Glutamatergic neuron (in vitro differentiated cells): ENCODE measurements around the gene ELP4. TPM values are rescaled to one million over a fixed set of nuclear protein-coding genes. Genes with fewer than 3 reads are reported as not detected.
A peak's percentile ranks its signal among the peaks of the same experiment; 100 is the strongest.

Experiments used
- DNase-seq: peaks from one replicate; pipeline ENCODE4 v3.0.0; 2022
- H3K27ac Mint-ChIP-seq: one replicate; pipeline ENCODE4 v1.8.0; 2020; ENCODE audit warnings: mild to moderate bottlenecking, mixed read lengths, inconsistent platforms; ENCODE audit not compliant: unreplicated experiment
- H3K27me3 Mint-ChIP-seq: one replicate; pipeline ENCODE4 v1.8.0; 2020; ENCODE audit warnings: mild to moderate bottlenecking, moderate library complexity, mixed read lengths, inconsistent platforms; ENCODE audit not compliant: unreplicated experiment
- H3K36me3 Mint-ChIP-seq: one replicate; pipeline ENCODE4 v1.8.0; 2020; ENCODE audit warnings: mild to moderate bottlenecking, mixed read lengths, inconsistent platforms; ENCODE audit not compliant: unreplicated experiment
- H3K4me1 Mint-ChIP-seq: one replicate; pipeline ENCODE4 v1.8.0; 2020; ENCODE audit warnings: mild to moderate bottlenecking, low read depth, mixed read lengths, inconsistent platforms; ENCODE audit not compliant: unreplicated experiment
- H3K4me3 Mint-ChIP-seq: one replicate; pipeline ENCODE4 v1.8.0; 2020; ENCODE audit warnings: mild to moderate bottlenecking, mixed read lengths, inconsistent platforms; ENCODE audit not compliant: unreplicated experiment
- H3K9me3 Mint-ChIP-seq: one replicate; pipeline ENCODE4 v1.8.0; 2020; ENCODE audit warnings: mild to moderate bottlenecking, moderate library complexity, mixed read lengths, inconsistent platforms; ENCODE audit not compliant: unreplicated experiment
- CTCF ChIP-seq: fragments of 200-600 bp; sonication (generic); IDR thresholded peaks from one replicate; pipeline ENCODE4 v1.5.0; 2021; ENCODE audit not compliant: partially characterized antibody, unreplicated experiment
- total RNA-seq: library from RNA; stranded (reverse); fragmentation: NEBNext Ultra II Directional; extraction: Animal tissue kit (Norgen Biotek cat#: 25700); gene quantifications from one replicate; pipeline ENCODE4 v1.2.1, GENCODE V29; 2021; ENCODE audit not compliant: unreplicated experiment

ELP4 gene
- total RNA-seq, 1 donor from 2014 or later: 9.9 TPM

GRCh38 chr11:31757260-31757835, 247.8 kb downstream of the ELP4 start:
- H3K27ac Mint-ChIP-seq: no peak overlapping the region
- H3K36me3 Mint-ChIP-seq: no peaks in the 10 kb centered on the region
- no peak overlapping the region for H3K4me3 Mint-ChIP-seq
- H3K27me3 Mint-ChIP-seq: no peaks in the 10 kb centered on the region
- H3K9me3 Mint-ChIP-seq: no peaks in the 10 kb centered on the region
- TF ChIP-seq CTCF: no peak
- no peak for DNase-seq
- H3K4me1 Mint-ChIP-seq: no peaks in the 10 kb centered on the region

- no peak for TF ChIP-seq CTCF
- no peak overlapping the region for H3K4me3 Mint-ChIP-seq
- H3K36me3 Mint-ChIP-seq: no peaks in the 10 kb centered on the region
- peaks cover 5% of the 10 kb centered on the region for H3K4me1 Mint-ChIP-seq
- H3K27me3 Mint-ChIP-seq: no peaks in the 10 kb centered on the region
- DNase-seq: no peak
- H3K9me3 Mint-ChIP-seq: no peaks in the 10 kb centered on the region
- H3K27ac Mint-ChIP-seq: no peak overlapping the region
Observed at GRCh38 chr11:31761636-31762035, 252.1 kb downstream of the ELP4 start.

- H3K27me3 Mint-ChIP-seq: no peaks in the 10 kb centered on the region
- TF ChIP-seq CTCF: no peak
- peaks cover 1% of the 10 kb centered on the region for H3K9me3 Mint-ChIP-seq
- peaks cover 5% of the 10 kb centered on the region for H3K4me1 Mint-ChIP-seq
- no peak overlapping the region for H3K27ac Mint-ChIP-seq
- H3K36me3 Mint-ChIP-seq: no peaks in the 10 kb centered on the region
- H3K4me3 Mint-ChIP-seq: no peak overlapping the region
- DNase-seq: no peak
Observed at GRCh38 chr11:31763296-31763695, 253.7 kb downstream of the ELP4 start.

- H3K4me1 Mint-ChIP-seq: peaks cover 9% of the 10 kb centered on the region
Observed at GRCh38 chr11:31764261-31764660, 254.7 kb downstream of the ELP4 start.

GRCh38 chr11:31764766-31765165, 255.2 kb downstream of the ELP4 start:
- DNase-seq: no peak
- H3K36me3 Mint-ChIP-seq: no peaks in the 10 kb centered on the region
- H3K4me1 Mint-ChIP-seq: peaks cover 9% of the 10 kb centered on the region
- no peak overlapping the region for H3K4me3 Mint-ChIP-seq
- H3K27ac Mint-ChIP-seq: no peak overlapping the region
- no peak for TF ChIP-seq CTCF
- no peaks in the 10 kb centered on the region for H3K27me3 Mint-ChIP-seq
- peaks cover 1% of the 10 kb centered on the region for H3K9me3 Mint-ChIP-seq

More at GRCh38 chr11:31764261-31764660, 254.7 kb downstream of the ELP4 start:
- Mint-ChIP-seq H3K36me3 (no peaks in the 10 kb centered on the region), H3K4me3 (no peak overlapping the region), H3K27ac (peak overlapping the region; percentile 8), H3K9me3 (peaks cover 1% of the 10 kb centered on the region), H3K27me3 (no peaks in the 10 kb centered on the region)
- no peak for DNase-seq
- no peak for TF ChIP-seq CTCF
